ENCODE results near the gene PRCP. TPM values are rescaled to one million over a fixed set of nuclear protein-coding genes. Genes with fewer than 3 reads are reported as not detected.

The PRCP gene
- total RNA-seq, 1 donor from 2014 or later, result 66.3 TPM

- DNase-seq (ENCODE audit: low spot score, unreplicated experiment), result no peak
- Mint-ChIP-seq H3K36me3 (ENCODE audit: insufficient read depth) (peaks cover 13% of the 10 kb centered on the region), H3K4me1 (ENCODE audit: low read depth) (peaks cover 40% of the 10 kb centered on the region), H3K27ac (no peak overlapping the region), H3K4me3 (ENCODE audit: low read depth) (no peak overlapping the region), H3K9me3 (ENCODE audit: low read depth) (no peaks in the 10 kb centered on the region), H3K27me3 (no peaks in the 10 kb centered on the region)
- no peak for TF ChIP-seq CTCF (IDR thresholded peaks at IDR 0.05; ENCODE audit: unreplicated experiment)
These were observed 73.7 kb downstream of the PRCP start for GRCh38 chr11:82826526-82826925.

DNA sequence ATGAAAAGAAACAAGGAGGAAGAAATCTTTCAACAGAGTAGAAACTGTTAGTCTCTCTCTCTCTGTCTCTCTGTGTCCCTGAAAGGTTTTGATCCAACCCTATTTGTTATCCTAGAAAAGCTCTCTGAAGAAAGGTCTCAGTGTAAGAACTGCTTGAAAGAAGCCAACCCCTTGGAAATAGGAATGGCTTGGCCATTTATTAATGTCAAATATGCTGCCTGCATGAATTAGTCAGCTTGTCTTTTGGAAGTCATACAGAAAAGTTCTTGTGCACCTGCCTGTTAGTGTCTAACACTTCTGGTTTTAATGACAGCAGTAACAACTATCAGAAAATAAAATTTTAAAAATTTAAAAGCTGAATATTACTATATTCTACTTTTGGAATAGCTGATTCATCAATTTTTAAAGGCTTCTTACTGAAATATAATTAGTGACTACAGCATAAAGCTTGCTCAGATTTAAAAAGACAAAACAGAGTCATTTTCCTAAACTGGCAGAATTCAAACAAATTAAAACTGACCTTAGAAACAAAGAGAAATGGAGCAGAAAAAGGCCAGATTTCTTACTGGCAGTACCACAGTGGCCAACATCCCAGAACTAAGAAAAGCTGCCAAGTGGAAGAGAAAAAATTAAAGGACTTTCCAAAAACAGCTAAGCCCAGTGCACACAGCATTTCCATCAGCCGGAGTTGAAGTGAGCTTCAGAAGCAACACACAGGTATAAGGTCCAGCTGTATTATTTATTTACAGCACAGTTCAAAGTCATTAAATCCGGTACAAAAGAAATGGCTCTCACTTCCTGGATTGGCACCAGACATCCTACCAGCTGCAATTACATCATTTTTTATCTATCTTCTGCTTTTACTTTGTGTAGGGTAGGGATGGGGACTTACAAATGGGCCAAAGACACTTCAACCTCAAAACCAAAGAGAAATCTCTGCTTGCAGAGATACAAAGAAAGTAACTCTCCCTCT is 76.3 kb downstream of the PRCP start:
- TF ChIP-seq CTCF (IDR thresholded peaks at IDR 0.05; ENCODE audit: unreplicated experiment), result no peak
- H3K27me3 Mint-ChIP-seq, result no peaks in the 10 kb centered on the region
- H3K9me3 Mint-ChIP-seq (ENCODE audit: low read depth), result no peaks in the 10 kb centered on the region
- no peak overlapping the region for H3K27ac Mint-ChIP-seq
- H3K4me1 Mint-ChIP-seq (ENCODE audit: low read depth), result peaks cover 35% of the 10 kb centered on the region
- DNase-seq (ENCODE audit: low spot score, unreplicated experiment), result no peak
- peaks cover 10% of the 10 kb centered on the region for H3K36me3 Mint-ChIP-seq (ENCODE audit: insufficient read depth)
- H3K4me3 Mint-ChIP-seq (ENCODE audit: low read depth), result no peak overlapping the region

- peak; percentile 16 for DNase-seq (ENCODE audit: low spot score, unreplicated experiment)
- H3K36me3 Mint-ChIP-seq (ENCODE audit: insufficient read depth), result peaks cover 4% of the 10 kb centered on the region
- H3K27ac Mint-ChIP-seq, result peak overlapping the region; percentile 98
- H3K27me3 Mint-ChIP-seq, result no peaks in the 10 kb centered on the region
- H3K9me3 Mint-ChIP-seq (ENCODE audit: low read depth), result no peaks in the 10 kb centered on the region
- TF ChIP-seq CTCF (IDR thresholded peaks at IDR 0.05; ENCODE audit: unreplicated experiment), result peak; percentile 47
- H3K4me1 Mint-ChIP-seq (ENCODE audit: low read depth), result peaks cover 53% of the 10 kb centered on the region
- no peak overlapping the region for H3K4me3 Mint-ChIP-seq (ENCODE audit: low read depth)
These were observed 81.7 kb downstream of the PRCP start for GRCh38 chr11:82818409-82819043.

GRCh38 chr11:82815406-82815805 is 84.8 kb downstream of the PRCP start:
- no peak for TF ChIP-seq CTCF (IDR thresholded peaks at IDR 0.05; ENCODE audit: unreplicated experiment)
- H3K27me3 Mint-ChIP-seq, result no peaks in the 10 kb centered on the region
- peak overlapping the region; percentile 23 for H3K27ac Mint-ChIP-seq
- H3K4me1 Mint-ChIP-seq (ENCODE audit: low read depth), result peaks cover 58% of the 10 kb centered on the region
- DNase-seq (ENCODE audit: low spot score, unreplicated experiment), result no peak
- no peak overlapping the region for H3K4me3 Mint-ChIP-seq (ENCODE audit: low read depth)
- no peaks in the 10 kb centered on the region for H3K36me3 Mint-ChIP-seq (ENCODE audit: insufficient read depth)
- H3K9me3 Mint-ChIP-seq (ENCODE audit: low read depth), result no peaks in the 10 kb centered on the region

- H3K27ac Mint-ChIP-seq, result no peak overlapping the region
- no peak for DNase-seq (ENCODE audit: low spot score, unreplicated experiment)
- TF ChIP-seq CTCF (IDR thresholded peaks at IDR 0.05; ENCODE audit: unreplicated experiment), result no peak
- no peak overlapping the region for H3K4me3 Mint-ChIP-seq (ENCODE audit: low read depth)
- no peaks in the 10 kb centered on the region for H3K9me3 Mint-ChIP-seq (ENCODE audit: low read depth)
- peaks cover 51% of the 10 kb centered on the region for H3K4me1 Mint-ChIP-seq (ENCODE audit: low read depth)
- H3K27me3 Mint-ChIP-seq, result no peaks in the 10 kb centered on the region
- H3K36me3 Mint-ChIP-seq (ENCODE audit: insufficient read depth), result no peaks in the 10 kb centered on the region
These were observed 85.9 kb downstream of the PRCP start for GRCh38 chr11:82814379-82814778.
